Measurements from ENCODE around the gene COQ8A.
"Not testable (repeated sequence)": the region's sequence is repeated elsewhere in the genome, so short reads cannot be mapped to it uniquely, and the experiment has no call there.

The COQ8A gene

DNA sequence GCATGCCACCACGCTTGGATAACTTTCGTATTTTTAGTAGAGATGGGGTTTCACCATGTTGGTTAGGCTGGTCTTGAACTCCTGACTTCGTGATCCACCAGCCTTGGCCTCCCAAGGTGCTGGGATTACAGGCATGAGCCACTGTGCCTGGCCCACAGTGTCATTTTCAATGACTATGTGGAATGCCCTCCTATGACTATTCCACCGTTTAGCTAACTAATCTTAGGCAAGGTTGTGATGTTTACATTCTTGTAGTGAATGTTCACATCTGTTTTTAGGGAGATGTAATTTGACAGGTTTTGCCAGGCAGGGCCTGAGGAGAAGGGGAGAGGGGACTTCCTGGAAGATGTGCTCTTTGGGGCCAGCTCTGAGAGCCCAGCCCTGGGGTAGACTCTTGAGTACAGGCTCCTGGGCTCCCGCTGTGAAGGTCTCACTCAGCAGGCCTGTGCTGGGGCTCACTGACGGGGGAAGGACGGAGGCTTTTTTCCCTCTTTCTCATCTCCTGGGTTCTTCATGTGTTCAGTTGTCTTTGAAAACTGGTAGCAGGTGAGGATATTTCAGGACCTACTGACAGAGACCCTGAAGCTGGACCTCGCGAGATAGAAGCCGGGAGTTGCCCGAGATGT, 13.2 kb downstream of the COQ8A start:
- no peak for DNase-seq (ENCODE audit: low read depth)

DNA sequence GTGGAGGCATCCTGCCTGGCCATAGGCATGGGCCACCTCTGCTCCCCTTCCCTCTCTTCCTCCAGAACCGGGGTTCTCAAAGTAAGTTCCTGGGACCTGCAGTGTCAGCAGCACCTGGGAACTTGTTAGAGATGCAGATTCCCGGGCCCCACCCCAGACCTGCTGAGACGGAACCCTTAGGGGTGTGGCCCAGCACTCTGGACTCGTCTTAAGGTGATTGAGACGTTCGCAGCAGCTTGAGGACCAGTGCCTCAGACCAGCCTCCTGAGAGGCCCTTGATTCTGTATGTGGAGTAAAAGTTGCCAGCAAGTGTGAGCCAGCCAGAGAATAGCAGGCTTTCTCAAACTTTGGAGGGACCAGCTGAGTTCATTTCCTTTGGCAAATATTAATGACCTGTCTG, 14.2 kb downstream of the COQ8A start:
- DNase-seq (ENCODE audit: low read depth) = no peak

DNA sequence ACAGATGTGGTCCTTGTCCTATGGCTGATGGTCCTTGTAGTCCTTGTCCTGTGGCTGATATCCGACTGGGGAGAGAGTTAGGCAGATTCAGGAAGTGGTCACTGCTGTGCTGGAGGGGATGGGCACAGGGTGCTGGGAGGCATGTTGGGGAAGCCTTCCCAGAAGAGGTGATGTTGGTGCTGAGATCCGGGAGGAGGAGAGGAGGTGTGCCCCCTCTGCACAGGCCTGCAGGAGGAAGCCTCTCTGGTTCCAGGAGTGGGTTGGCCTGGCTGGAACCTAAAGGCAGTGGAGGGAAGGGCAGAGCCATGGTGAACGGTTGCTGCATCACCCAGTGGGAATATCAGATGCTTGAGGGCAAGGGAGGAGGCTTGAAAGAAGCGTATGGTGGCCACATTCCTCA, 14.7 kb downstream of the COQ8A start:
- no peak for DNase-seq (ENCODE audit: low read depth)

DNA sequence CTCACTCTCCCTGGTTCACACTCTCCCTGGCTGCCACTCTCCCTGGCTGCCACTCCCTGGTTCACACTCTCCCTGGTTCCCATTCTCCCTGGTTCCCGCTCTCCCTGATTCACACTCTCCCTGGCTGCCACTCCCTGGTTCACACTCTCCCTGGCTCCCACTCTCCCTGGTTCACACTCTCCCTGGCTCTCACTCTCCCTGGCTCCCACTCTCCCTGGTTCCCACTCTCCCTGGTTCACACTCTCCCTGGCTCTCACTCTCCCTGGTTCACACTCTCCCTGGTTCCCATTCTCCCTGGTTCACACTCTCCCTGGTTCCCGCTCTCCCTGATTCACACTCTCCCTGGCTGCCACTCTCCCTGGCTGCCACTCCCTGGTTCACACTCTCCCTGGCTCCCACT, 15.8 kb downstream of the COQ8A start:
- not testable (repeated sequence) for DNase-seq (ENCODE audit: low read depth)

DNA sequence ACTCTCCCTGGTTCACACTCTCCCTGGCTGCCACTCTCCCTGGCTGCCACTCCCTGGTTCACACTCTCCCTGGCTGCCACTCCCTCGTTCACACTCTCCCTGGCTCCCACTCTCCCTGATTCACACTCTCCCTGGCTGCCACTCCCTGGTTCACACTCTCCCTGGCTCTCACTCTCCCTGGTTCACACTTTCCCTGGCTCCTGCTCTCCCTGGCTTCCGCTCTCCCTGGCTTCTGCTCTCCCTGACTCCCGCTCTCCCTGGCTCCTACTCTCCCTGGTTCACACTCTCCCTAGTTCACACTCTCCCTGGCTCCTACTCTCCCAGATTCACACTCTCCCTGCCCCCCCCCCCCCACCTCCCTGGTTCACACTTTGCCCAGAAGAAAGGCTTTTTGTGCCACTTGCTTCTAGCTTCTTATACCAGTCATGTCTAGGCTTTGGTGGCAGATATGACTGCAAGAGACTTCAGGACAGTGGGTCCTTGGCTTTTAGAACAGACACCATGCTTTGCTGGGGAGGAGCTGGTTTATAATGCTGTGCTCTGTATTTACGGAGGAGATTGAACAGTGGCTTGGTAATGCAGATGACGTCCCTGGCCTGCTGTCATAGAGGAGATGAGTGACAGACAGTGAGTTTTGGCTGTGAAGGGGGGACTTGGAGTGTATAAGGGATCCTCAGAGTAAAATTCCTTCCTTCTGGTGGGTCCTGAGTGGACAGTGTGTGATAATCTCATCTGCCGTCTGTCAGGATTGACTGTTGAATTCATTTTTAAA, 17.0 kb downstream of the COQ8A start:
- DNase-seq (ENCODE audit: low read depth) = no peak

DNA sequence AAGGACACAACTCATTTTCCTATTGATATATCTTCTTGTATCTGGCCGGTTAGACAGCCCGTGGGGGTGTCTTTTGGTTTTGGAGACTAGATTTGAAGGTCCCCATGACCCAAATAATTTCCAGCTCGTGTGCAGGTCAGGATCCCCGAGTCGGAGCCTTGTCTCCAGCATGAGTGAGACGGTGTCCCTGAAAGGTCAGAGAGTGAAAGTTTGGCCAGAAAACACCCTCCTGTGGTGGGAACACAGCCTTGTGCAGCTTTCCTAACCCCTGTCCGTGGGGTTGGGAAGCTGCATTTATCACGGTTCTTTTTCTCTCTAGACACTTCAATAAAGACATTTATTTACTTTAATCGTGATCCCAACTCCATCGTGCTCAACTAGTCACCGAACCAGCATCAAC, 17.6 kb downstream of the COQ8A start:
- no peak for DNase-seq (ENCODE audit: low read depth)

DNA sequence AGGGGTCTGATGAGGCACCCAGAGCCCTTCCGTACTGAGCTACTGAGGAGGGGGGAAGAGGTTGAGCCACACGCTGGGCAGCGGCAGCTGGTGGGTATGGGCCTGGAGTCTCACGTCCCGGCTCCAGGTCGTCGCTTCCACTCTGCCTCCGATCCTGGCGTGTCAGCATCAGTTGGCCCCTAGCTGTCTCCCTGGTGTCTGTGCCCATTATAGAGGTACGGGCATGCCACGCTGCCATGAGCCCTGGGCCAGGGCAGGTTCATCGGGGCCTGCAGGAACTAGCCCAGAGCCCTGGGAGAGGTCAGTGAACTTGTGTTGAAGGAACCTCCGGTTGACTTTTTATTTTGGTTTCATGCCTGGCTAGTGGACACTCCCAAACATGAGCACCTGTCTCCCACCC, 18.2 kb downstream of the COQ8A start:
- no peak for DNase-seq (ENCODE audit: low read depth)

DNA sequence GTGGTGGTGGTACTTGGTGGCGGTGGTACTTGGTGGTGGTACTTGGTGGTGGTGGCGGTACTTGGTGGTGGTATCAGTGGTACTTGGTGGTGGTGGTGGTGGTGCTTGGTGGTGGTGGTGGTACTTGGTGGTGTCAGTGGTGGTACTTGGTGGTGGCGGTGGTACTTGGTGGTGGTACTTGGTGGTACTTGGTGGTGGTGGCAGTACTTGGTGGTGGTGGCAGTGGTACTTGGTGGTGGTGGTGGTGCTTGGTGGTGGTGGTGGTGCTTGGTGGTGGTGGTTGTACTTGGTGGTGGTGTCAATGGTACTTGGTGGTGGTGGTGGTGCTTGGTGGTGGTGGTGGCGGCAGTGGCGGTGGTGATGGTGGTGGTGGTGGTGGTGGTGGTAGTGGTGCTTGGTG, 20.2 kb downstream of the COQ8A start:
- no peak for DNase-seq (ENCODE audit: low read depth)

DNA sequence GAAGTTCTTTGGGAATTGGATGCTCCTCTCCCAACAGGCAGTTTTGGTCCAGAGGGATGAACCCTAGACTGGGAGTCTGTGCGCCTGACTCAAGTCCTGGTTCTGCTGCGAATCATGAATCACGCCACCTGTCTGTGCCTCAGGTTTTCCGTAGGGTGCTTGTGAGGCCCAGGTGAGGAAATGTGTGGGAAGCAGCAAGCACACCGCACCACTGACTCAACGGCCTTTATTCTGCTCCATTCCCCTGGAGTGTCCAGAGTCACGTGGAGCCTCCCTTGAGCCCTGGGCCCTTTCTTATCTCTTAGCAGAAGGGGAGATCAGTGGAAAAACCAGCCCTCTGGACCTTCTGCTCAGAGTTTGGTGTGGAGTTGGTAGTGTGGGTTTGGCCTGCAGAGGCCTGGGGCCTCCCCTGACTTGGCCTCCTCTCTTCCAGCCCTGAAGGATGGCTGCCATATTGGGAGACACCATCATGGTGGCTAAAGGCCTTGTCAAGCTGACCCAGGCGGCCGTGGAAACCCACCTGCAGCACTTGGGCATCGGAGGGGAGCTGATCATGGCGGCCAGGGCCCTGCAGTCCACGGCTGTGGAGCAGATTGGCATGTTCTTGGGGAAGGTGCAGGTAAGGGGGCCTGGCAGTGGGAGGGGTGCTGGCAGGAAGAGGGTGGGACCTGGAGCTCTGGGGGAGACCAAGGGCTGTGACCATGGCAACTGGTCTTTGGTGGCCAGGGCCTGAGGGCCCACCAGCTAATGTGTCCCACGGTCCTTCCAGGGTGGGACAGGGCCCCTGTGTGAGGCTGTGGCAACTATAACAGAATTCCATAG, 21.1 kb downstream of the COQ8A start:
- no peak for DNase-seq (ENCODE audit: low read depth)

DNA sequence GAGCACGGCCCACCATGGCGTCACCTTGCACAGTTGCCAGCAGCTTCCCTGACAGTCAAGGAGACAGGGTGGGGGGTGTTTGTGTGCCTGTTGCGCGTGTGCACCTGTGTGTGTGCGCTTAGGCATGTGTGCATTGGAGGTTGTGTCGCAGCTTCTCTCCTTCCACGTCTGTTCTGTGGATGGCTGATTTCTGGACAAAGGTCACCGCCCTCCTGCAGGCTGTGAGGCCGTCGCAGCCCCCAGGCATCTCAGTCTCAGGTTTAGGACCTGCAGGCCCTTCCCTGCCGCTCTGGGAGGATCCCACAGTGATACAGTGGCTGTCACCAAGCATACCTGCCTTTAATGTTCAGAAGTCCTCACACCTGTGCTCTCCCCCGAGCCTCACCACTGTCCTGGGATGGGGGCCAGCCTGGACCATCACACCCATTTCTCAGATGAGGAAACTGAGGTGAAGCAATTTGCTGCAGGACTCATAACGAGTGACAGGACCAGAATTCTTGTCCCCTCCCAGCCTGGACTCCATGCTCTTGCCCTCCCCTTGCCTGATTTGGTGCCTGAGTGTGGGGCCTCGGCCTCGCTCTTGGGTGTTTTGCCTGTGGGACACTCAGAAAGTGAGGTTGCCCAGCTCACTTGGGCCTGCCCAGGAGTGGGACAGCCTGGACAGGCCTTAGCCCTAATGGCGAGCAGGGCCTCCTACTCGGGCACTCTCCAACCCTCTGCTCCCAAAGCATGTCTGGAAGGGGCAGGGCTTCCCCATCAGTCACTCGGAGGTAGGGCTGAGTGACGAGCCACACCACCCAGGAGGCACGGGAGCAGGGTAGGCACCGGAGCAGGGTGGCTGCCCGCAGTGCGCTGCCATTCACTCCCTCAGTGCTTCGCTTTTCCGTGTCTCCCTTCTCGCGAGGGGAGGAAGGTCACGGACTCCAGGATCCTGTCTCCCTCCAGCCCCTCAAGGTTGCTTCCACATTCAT, 22.6 kb downstream of the COQ8A start:
- no peak for DNase-seq (ENCODE audit: low read depth)

DNA sequence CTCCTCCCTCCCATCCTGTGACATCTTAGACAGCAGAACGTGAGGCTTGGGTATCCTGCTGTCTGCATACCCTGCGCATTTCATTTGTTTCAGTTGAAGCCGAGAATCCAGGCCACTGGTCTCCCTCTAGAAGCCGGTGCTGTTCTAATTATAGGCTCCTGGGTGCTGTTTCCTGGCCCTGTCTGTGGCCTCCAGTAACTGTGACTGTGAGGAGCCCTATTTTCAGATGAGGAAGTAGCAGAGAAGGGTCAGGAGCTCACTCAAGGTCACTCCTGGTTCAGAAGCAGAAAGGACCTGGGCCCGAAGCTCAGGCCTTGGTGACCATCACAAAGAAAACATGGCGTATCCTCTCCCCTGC, 24.0 kb downstream of the COQ8A start:
- DNase-seq (ENCODE audit: low read depth) = no peak

DNA sequence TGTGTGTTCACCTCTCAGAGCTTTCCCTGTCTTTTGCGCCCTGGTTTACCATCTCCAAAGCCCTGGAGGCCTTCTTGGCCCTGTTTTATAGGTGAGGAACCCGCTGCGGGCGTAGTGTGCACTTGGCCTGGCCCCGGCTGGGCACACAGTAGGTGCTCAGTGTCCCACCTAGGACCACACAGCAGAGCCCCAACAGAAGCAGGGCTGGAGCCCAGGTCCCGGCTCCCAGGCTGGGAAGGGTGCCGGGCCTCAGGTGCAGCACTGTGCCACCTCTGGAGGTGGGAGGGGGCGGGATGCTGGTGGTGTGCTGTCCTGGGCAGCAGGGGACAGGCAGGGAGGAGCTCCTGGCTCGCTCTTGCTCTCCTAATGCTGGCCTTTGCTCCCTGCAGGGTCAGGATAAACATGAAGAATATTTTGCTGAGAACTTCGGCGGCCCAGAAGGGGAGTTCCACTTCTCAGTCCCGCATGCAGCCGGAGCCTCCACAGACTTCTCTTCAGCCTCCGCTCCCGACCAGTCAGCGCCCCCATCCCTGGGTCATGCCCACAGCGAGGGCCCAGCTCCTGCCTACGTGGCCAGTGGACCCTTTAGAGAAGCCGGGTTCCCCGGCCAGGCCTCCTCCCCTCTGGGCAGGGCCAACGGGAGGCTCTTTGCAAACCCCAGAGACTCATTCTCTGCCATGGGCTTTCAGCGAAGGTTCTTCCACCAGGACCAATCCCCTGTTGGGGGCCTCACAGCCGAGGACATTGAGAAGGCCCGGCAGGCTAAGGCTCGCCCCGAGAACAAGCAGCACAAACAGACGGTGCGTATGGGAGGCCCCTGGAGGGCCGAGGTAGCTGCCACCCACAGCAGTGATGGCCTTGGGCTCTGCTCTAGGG, 24.8 kb downstream of the COQ8A start:
- no peak for DNase-seq (ENCODE audit: low read depth)

DNA sequence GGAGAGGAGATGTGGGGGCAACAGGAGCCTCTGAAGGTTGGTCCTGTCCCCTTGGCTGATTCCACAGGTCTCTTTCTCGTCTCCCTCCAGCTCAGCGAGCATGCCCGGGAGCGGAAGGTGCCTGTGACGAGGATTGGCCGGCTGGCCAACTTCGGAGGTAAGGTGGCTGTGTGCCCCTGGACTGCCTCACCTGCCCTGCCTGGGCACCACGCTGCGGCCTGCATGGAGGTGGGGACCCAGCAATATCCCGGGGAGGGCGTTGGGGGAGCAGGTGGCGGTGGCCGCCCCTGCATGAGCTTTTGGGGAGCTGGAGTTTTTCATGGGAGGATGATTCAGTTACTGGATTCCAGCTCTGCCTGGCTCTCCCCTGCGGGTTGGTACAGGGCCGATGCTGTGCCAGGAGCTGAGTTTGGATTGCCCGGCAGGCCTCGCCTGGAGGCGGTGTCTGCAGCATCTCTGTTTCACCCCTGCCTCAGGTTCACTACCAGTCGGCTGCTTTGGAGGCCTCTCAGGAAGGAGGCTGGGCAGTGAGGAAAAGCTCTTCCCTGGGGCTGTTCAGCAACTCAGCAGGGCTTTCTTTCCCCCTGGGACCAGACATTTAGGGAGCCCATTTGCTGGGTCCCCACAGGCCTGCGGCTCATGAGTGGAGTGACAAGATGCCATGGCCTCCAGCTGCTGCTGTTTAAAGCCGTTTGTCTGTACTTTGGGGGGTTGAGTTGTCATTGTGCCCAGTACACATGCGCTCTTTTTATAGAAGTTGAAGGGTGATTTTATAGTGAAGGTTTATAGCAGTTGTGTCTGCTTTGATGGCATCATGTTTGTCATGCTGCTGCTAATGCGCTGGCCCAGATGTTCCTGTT, 25.7 kb downstream of the COQ8A start:
- DNase-seq (ENCODE audit: low read depth) = no peak

DNA sequence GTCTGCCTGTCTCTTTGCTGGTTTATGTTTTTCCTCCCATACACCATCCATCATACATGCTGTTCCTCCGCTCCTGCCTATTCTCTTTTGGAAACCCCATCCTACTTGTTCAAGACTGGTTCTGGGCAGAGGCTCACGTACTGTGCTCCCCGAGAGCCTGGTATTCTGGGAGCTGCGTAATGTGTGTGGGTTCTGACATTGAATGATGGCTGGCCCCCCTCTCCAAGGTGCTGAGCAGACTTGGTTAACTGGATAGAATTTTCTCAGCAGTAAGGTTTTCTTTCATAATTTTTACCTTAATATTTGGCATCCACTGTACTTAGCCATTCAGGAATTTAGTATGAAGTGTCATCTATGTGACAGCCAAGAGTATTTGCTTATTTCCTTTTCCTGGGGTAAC, 26.6 kb downstream of the COQ8A start:
- no peak for DNase-seq (ENCODE audit: low read depth)

DNA sequence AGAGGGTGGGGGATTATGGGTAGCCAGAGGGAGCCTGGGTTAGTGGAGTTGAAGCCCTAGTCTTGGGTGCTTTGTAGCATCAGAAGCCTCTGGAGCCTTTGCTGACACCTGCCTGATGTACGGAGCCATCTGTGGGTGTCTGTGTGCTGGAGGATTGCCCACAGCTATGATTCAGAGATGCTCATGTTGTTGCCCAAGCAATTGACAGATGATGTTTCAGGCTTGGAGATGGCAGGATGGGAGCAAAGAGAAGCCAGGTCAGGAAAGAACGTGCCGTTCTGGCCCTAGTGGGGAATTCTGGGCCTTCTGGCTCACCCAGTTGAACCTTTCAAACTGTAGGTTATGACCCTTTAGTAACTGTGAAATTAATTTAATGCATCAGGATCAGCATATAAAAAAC, 27.6 kb downstream of the COQ8A start:
- DNase-seq (ENCODE audit: low read depth) = no peak

DNA sequence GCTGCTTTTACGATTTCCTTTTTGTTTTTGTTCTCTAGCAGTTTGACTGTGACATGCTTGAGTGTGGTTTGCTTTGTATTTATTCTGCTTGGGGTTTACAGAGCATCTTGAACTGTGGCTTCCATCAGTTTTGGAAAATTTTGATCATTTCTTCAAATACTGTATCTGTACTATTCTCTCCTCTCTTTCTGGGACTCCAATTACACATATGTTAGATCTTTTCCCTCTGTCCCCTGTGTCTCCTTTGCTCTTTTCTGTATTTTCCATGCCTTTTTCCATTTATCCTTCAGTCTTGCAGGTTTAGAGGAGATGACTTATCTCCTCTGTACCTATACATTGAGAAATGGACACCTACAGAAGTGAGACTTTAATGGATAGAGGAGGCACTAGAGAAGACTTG, 31.7 kb downstream of the COQ8A start:
- no peak for DNase-seq (ENCODE audit: low read depth)

DNA sequence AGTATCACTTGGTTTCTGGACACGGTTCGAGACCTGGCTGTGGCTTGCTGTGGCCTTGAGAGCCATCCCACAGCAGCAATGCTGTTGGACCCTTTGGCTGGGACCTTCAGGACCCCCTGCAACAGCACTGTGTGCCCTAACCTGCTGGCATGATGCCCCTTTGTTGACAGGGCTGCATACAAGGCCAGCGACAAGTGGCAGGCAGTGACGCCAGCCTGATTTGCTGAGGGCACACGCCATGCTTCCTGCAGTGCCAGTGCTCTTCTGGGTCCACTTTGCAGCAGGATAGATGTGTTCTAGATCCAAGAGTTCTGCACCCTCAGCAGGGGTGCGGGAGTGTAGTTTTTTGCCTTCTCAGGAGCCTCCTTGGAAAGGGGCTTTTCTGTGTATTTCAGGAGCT, 32.8 kb downstream of the COQ8A start:
- DNase-seq (ENCODE audit: low read depth) = no peak

DNA sequence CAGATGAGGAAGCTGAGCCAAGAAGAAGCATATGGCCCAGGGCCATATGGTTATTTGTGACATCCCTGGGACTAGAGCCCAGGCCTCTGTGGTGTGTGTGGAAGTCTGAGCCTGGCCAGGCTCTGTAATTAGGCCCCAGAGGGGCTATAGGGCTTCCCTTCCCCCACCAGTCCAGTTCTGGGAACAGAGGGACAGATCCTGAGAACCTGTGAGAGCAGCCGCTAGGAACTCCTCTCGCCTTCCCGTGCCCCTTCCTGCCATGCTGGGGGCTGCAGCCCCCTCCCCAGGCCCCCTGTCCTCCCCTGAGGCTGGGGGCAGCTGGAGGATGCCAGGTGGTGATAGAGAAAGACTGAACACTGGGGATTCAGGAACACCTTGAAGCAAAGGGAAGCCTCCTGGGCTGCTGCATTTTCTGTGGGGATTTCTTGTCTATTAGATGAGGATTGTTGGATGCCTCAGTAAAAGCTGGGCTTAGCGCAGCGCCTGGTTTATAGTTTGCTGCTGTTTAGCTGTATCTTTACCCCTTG, 33.3 kb downstream of the COQ8A start:
- no peak for DNase-seq (ENCODE audit: low read depth)

DNA sequence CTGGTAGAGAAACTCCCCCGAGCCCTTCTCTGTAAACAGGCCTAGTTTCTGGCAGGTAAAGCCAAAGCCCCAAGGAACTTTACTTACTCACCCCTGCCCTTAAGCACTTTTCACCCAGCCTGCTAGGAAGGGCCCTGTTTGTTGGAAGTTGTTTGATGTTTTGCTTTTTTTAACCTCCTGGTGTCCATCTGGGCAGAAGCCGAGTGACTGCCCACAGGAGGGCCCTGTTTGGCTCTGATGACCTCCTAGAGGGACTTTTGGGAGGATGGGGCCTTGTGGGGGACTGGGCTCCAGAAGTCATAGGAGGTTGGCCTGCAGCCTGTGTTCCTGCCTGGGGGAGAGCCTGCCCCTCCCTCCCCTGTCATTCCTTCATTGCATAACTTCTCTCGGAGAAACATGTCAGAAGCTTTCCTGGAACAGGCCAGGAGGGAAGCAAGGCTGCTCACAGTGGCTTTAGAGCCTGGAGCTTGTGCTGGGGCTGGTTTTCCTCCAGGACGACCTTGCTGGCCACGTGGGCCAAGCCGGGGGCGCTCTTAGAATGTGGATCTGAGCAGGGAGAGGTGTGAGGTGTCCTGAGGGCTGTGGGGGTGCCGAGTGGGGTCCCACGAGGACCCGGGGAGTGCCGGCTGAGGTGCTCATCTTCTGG, 33.9 kb downstream of the COQ8A start:
- DNase-seq (ENCODE audit: low read depth) = no peak
